ENCODE results near the gene GAST.

GAST gene

DNA sequence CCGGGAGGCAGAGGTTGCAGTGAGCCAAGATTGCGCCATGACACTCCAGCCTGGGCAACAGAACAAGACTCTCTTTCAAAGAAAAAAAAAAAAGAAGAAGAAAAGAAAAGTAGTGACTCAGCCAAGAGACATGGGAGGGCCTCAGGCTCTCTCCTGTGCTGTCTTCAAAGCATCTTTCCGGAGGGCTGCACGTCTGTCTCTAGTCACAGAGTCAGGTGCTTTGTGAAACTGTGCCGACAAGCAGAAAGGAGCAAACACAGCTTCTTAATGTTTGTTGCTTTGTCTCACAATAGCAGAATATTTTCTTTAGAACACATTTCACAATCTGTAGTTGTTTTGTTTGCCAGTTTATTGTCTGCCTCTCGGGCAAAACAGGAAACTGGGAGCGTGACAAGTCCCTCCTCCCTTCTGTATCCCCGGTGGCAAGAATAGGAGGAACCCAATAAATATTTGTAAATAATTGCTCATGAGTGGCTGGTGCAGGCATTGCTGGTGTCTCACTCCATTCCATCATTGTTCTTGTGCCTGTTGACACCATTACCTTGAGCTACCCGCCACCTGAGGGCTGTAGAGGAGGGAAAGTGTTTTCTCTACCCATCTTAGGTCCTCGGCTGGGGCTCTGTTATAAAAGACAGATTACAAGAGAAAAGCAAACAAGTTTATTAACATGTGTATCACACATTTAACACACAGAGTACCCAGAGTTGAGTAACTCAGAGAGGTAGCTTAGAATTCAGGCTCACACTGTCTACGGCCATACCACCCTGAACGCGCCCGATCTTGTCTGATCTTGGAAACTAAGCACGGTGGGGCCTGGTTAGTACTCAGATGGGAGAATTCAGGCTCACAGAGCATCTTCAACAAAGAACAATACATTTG is 5.5 kb downstream of the GAST start:
- DNase-seq, result no peak

- no peak for DNase-seq
Measured at GRCh38 chr17:41718287-41718645, 6.1 kb downstream of the GAST start.

DNA sequence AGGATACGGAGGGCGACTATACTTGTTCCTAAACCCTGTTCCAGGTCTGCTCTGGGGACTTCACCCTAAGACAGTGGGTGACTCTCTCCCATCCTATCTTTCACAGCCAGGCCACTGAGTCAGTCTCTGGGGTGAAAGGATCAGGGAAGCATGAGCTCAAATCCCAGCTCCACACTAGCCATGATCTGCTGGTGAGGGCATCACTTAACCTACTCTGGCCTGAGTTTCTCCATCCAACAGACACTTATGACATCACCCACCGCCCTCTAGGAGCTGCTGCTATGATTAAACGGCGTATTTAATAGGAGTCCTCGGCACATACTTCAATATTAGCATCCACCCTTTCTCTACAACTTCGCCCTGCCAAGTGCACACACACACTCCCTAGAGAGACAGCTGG is 10.1 kb downstream of the GAST start:
- DNase-seq, result no peak

GRCh38 chr17:41723801-41724475 is 11.8 kb downstream of the GAST start:
- no peak for DNase-seq

DNA sequence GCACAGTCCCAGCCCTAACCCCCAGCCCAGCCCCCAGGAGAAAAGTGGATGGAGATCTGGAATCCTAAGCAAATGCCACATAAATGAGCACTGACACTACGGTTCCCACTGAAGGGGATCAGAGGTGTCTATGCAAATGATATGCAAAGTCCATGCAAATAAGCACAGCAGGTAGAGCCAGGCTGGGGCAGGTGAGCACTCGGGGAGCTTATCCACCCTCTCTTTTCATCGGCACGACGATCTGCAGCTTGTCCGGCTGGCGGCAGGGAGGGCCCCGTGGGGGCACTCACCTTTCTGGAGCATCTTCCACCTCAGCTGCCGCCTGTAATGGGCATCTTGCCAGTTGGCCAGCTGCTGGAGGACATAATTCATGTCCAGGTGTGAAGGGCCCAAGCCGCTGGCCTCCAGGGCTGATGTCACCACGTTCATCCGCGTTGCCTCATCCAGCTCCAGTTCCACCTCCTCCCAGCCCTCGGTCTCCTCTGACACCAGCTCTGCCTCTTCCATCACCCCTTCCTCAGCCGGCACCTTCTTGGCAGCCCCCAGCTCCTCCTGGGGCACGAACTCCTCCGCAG is 12.4 kb downstream of the GAST start:
- no peak for DNase-seq

- DNase-seq, result no peak
Measured at GRCh38 chr17:41725134-41725533, 13.0 kb downstream of the GAST start.

DNA sequence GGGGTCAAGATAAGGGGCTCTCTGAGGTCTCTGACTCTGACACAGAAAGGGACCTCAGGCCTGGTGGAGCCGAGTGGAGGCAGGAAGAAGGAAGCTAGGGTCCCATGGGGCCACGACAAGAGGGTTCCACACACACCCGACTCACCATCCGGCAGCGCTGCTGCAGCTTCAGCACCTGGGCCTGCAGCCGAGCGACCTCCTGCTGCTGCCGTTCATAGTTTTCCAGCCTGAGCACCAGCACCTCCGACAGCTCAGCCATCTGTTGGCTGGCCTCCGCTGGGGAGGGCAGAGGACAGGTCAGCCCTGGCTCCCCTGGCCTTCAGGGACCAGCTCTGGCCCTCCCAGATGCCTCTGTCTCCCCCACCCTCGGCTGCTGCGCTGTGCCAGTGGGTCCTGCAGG is 15.9 kb downstream of the GAST start:
- DNase-seq, result no peak

DNA sequence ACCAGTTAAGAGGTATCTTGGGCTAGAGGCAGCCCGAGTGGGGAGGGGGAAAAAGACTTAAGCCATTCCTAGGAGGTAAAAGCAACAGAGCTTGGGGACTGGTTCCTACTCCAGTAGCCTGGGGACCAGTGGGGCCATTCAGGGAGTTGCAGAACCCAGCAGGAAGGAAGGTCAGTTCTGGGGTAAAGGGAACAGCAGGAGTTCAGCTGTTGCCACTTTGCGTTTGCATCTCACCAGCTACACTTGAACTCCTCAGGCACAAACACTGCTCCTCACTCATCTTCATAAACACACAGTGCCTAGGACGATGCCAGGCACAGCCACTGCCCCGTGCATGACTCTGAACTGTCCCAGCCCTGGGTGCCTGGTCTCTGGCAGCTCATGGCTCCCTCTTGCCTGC is 18.3 kb downstream of the GAST start:
- no peak for DNase-seq

DNA sequence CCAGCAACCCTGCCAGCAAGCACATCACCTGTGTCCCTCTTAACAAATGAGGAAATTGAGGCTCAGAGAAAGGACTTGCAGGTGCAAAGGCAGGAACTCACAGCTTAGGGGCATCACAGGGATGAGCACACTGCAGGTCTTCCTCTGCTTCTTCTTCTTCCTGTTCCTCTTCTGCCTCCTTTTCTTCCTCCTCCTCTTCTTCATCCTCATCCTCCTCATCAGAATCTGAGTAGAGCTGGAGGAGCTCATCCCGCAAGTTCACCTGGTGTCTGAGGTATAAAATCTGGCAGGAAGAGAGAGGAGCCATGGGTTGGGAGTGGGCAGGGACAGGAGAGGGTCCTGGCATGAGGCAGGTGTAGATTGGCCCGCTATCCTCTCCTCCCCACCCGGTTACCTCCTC is 19.7 kb downstream of the GAST start:
- DNase-seq, result no peak

DNA sequence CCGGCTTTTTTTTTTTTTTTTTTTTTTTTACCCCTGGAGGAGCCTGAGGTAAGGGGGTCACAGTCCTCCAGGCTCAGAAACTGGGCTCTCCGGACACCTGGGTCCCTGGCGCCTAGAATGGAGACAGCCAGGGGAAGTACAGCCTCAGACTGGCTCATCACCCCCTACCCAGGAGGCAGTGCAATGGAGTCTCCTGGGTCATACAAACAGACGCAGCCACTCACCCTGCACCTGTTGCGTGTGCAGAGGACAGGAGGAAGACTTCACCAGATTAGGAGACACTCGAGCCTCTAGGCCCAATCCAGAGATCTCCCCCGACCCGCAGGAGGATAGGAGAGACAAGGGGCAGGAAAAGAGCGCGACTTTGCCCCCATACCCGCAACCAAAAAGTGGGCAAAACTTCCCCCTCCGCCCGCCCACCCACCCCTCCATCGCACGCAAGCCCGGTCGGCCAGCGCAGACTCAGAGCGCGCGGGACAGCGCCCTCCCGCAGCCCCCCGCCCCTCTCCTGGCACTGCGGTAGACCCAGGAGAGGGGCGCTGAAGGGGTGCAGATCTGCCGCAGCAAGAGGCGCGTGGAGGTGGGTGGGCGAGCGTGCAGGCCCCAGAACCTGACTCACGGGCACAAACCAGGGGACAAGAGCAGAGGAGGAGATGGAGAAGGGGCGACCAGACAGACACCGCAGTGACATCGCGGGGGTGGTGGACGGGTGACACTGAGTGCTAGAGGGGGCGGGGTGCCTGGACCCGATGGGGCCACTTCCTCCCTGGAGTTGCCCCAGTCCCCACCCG is 21.4 kb downstream of the GAST start:
- DNase-seq, result no peak

- DNase-seq, result no peak
Measured at GRCh38 chr17:41734139-41734948, 22.2 kb downstream of the GAST start, which contains the start of gene HAP1. TSS of gene HAP1 (minus strand) at chr17:41734643. CDS start at chr17:41734634, 9 bp downstream.

GRCh38 chr17:41734949-41735313 is 22.8 kb downstream of the GAST start:
- DNase-seq, result no peak

- DNase-seq, result no peak
Measured at GRCh38 chr17:41735744-41736143, 23.6 kb downstream of the GAST start.

DNA sequence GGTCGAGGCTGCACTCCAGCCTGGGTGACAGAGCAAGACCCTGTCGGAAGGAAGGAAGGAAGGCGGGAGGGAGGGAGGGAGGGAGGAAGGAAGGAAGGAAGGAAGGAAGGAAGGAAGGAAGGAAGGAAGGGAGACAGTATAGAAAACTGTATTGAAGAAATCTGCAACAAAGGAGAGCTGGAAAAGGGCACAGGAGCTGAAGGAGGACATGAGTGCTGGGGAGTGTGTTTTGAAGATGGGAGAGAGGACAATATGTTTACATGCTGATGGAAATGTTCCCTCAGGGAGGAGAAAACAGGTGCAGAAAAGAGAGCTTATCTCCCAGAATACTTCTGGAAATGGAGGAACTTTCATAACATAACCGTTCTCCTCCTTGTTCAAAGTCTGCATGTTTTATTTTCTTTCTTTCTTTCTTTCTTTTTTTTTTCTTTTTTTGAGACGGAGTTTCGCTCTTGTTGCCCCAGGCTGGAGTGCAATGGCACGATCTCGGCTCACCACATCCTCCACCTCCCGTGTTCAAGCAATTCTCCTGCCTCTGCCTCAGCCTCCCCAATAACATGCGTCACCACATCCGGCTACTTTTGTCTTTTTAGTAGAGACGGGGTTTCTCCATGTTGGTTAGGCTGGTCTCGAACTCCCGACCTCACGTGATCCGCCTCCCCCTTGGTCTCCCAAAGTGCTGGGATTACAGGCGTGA is 25.0 kb downstream of the GAST start:
- no peak for DNase-seq

- no peak for DNase-seq
Measured at GRCh38 chr17:41737680-41738023, 25.5 kb downstream of the GAST start.

- DNase-seq, result peak; percentile 89
Measured at GRCh38 chr17:41738077-41738800, 26.1 kb downstream of the GAST start.

DNA sequence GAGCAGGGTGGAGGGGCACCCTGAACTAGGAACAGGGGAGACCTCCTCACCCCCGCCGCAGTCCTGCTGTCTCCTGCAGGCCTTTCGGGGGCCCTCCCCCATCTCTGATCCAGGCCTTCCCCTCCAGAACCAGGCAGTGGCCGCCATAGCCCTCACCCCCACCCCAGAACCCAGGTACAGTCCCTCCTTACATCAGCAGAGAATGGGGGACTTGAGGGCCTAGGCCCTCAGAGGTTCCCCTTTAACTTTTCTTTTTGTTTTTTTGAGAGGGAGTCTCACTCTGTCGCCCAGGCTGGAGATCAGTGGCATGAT is 26.6 kb downstream of the GAST start:
- DNase-seq, result no peak

GRCh38 chr17:41739661-41740352 is 27.7 kb downstream of the GAST start:
- no peak for DNase-seq

- no peak for DNase-seq
Measured at GRCh38 chr17:41740506-41740905, 28.4 kb downstream of the GAST start.

GRCh38 chr17:41741709-41742108 is 29.6 kb downstream of the GAST start:
- DNase-seq, result no peak

- DNase-seq, result no peak
Measured at GRCh38 chr17:41748275-41748674, 36.1 kb downstream of the GAST start.
